GM21423 (cell line): ENCODE measurements around the gene CROCC.

Experiments used
- ATAC-seq: cut with Tn5 transposase; IDR thresholded peaks from one replicate; pipeline ENCODE4 v1.9.1; 2021; ENCODE audit warnings: mild to moderate bottlenecking, moderate library complexity; ENCODE audit not compliant: unreplicated experiment

Gene CROCC

DNA sequence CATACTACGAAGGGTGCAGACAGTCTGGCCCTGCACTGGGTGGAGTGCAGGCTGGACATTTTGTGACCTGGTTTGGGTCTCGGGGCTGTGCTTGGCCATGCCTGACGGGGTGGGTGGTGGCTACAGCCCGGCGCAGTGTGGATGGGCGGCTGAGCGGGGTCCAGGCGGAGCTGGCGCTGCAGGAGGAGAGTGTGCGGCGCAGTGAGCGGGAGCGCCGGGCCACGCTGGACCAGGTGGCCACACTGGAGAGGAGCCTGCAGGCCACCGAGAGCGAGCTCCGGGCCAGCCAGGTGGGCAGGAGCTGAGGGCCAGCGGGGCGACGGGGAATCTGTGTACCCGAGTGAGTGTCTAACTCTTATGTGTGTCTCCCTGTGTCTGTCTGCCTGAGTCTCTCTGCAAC is 44.6 kb downstream of the CROCC start:
- ATAC-seq: no peak

DNA sequence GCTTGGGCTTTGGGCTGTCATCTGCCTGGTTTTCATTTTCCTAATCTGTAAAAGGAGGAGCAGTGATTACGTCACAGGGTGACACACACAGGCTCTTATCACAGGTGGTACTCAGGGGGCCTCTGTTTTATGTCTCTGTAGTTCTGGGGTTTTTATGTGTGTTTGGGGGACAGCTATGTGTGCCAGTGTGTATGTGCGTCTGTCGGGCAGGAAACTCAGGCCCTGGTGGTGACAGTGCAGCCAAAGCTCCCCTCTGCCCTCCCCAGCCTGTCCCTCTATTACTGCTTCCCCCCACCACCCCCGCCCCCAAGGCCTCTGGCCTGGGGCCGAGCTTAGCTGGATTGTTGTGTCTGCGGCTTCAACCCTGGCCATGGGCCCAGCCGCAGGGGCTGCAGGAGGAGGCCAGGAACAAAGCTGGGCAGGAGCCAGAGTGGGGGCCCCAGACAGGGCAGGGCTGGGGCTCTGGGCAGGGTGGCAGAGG is 45.4 kb downstream of the CROCC start:
- no peak for ATAC-seq

DNA sequence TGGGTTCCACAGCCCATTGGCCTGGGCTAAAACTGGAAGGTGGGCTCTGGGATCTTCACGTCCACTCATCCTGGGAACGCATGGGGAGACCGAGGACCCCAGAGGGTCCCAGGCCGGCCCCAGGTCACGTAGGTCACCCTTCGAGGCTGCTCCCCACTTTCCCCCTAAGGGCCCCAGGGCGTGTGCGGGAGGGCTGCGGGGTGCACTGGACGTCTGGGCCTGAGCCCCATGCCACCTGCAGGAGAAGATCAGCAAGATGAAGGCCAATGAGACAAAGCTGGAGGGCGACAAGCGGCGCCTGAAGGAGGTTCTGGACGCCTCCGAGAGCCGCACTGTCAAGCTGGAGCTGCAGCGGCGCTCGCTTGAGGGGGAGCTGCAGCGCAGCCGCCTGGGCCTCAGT is 46.2 kb downstream of the CROCC start:
- ATAC-seq: no peak

DNA sequence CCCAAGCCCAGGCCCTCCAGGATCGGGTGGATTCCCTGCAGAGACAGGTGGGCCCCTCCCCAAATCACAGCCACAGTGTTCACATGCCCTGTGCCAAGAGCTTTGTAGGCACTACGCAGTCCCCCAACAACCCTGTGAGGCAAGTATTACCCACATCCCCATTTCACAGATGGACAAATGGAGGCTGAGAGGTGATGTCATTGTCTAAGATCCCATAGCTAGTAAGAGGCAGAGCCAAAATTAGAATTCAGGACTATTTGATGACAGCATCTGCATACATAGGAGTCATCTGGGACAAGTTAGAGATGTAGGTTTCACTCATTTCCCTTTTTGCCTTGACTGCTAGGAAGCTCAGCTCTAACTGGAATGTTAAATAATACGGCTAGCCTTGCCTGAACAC is 46.6 kb downstream of the CROCC start:
- no peak for ATAC-seq

DNA sequence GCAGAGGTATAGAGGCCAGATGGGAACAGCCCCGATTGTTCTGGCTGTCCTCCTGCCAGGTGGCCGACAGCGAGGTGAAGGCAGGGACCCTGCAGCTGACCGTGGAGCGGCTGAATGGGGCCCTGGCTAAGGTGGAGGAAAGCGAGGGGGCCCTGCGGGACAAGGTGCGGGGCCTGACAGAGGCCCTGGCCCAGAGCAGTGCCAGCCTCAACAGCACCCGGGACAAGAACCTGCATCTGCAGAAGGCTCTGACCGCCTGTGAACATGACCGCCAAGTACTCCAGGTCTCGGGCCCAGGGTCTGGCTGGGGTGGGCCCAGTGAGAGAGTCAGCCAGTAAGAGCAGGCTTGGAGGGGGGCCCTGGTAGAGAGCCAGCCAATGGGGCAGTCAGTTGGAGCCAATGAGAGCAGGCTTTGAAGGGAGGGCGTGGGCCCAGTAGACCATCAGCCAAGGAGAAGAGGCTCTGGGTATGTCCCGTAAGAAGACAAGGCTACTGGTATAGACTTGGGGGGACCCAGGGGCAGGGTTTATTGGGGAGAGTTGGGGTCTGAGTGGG is 47.4 kb downstream of the CROCC start:
- ATAC-seq: no peak

DNA sequence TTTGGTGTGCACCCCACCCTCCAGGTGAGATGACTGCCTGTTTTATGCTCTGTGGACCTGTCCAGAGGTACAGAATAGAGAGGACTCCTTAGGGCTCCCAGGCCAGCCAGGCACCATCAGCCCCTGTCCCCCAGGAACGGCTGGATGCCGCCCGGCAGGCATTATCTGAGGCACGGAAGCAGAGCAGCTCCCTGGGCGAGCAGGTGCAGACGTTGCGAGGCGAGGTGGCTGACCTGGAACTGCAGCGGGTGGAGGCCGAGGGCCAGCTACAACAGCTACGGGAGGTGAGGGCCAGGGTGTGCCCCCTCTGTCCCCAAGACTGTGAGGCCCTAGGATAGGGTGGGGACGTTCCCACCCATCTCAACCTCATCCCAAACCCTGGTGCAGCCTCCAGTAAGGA is 47.9 kb downstream of the CROCC start:
- ATAC-seq: no peak

DNA sequence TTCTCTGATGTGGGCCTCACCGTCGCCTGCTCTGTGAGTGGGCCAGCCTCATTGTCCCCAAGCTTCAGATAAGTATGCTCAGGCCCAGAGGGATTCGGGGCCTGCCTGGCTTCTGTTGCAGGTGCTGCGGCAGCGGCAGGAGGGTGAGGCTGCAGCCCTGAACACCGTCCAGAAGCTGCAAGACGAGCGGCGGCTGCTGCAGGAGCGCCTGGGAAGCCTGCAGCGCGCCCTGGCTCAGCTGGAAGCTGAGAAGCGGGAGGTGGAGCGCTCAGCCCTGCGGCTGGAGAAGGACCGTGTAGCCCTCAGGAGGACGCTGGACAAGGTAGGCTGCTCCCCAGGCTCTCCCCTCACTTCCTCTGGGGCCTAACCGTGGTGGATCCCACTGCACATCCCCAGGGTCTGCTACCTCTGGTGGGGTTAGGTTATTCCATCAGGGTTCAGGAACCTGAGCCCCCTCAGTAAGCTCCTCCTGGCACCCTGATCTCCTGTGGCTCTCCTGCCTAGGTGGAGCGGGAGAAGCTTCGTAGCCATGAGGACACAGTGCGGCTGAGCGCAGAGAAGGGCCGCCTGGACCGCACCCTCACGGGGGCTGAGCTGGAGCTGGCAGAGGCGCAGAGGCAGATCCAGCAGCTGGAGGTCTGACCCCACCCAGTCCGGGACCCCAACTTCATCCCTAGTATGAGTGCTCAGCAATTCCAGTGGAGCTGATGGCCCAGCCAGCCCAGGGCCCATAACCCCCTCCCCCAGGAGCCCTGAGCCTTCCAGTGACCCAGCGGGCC is 48.6 kb downstream of the CROCC start:
- no peak for ATAC-seq

DNA sequence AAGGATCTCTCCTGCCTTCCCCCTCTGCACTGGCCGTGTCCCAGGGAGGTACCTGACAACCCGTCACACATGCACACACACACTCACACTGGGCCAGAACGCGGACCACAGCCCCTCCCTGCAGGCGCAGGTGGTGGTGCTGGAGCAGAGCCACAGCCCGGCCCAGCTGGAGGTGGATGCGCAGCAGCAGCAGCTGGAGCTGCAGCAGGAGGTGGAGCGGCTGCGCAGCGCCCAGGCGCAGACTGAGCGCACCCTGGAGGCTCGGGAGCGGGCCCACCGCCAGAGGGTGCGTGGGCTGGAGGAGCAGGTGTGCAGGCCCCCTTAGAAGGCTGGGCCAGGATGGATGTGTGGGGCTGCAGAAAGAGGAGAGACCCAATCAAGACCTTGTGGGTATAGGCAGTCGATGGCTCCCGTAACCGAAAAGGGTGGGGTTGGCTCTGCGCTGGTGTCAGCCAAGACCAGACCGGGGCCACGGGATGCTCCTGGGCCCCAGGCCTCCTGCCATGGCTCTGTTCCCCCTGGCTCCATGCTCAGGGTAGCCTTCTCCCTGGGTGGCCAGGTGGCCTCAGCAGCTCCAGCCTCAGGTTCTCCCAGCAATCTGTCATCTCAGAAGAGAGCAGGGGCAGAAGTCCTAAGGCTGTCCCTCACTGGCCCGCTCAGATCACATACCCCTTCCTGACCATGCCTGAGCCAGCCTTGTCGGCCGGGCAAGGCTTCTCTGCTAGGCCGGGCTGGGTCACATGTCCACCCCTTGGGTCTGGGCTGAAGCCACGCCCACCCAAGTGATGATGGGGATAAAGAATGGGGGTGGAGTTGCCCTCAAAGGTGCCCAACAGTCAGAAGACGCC is 49.8 kb downstream of the CROCC start:
- no peak for ATAC-seq

DNA sequence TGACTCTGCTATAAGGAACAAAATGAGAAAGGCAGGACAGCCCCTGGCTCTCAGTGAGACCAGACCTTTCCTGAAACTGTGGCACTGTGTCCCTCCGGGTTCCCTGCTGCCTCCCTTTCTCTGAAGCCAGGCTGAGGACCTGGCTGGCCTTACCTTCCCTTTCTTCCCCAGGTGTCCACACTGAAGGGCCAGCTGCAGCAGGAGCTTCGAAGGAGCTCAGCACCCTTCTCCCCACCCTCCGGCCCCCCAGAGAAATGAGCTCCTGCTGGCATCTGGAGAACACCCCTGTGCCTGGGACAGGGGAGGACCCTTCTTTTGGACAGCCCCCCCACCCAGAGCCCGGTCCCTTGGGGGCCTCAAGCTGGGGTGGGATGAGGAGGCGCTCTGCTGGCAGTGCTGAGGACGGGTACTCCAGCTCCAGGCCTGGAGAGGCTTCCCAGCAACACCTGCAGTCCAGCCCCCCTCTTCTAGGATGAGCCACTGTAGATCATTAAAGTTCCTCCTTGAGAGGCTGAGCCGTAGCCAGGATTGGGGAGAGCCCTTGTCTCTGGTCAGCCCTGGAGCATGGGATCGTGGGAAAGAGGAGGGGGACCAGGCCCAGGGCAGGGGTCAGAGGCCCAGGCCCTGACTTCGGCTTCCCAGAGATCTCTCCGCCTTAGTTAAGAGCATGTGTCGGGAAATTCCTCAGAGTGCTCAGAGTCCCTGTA is 50.6 kb downstream of the CROCC start:
- no peak for ATAC-seq

DNA sequence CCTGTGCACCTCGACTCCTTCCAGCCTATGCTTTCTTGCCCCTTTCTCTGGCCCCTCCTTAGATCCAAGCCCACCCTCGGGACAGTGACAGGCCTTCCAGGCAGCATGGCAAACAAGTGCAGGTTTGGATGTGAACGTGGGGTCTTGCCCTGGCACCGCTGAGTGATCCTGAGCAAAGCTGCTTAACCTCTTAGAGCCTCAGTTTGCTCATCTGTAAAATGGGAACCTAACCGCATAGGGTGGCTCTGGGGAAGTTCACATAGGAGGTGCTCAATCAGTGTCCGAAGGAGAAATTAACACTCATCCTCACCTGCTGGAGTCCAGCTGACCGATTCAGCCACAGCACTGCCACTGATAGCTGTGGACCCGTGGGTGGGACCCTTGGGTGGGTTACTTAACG is 51.5 kb downstream of the CROCC start:
- ATAC-seq: no peak

DNA sequence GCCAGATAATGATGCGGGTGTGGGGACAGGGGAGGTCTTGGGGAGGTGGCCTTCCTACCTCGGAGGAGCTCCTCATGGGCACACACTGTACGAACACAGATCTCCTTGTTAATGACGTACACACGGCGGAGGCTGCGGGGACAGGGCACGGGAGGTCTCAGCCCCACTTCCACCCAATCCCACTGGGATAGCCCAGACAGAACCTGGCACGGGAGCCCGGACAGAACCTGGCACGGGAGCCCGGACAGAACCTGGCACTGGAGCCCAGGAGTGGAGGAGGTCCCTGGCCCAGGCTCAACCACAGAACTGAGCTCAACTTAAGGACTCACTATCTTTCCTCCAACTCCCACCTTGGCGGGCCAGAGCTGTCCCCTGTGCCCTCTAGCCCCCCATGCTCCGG is 53.5 kb downstream of the CROCC start:
- ATAC-seq: no peak

DNA sequence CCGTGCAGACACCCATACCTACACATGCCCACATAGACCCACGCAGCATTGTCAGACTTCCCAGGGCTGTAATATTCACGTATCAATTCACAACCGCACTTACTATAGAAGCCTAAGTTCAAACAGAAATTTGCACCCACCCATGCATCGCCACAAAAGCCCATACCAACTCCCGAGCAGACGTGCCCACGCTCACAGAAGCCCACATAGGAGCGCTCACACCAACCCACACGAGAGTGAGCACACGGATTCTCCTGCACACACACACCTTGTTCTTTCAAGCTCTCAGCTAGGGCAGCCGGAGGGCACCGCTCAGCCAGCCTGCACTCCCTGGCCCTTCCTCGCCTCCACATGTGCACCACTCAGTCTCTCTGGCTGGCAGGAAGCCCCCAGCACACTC is 54.1 kb downstream of the CROCC start:
- no peak for ATAC-seq

DNA sequence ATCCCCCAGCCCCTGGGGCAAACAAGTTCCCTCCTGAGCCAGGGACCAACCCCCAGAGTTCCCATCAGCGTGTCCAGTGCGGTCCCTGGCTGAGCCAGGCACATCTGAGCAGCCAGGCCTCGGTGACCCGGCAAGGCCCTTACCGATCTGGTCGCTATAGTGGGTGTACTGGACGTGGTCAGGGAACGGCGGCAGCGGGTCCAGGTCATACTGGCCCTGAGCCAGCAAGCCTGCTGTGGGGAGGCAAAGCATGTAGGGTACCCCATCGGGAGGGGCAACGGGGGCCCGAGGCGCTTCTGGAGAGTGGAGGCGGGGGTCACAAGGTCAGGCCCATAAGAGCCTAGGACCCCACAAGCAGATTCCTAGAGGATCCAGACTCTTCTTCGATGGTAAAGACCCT is 55.2 kb downstream of the CROCC start:
- no peak for ATAC-seq

DNA sequence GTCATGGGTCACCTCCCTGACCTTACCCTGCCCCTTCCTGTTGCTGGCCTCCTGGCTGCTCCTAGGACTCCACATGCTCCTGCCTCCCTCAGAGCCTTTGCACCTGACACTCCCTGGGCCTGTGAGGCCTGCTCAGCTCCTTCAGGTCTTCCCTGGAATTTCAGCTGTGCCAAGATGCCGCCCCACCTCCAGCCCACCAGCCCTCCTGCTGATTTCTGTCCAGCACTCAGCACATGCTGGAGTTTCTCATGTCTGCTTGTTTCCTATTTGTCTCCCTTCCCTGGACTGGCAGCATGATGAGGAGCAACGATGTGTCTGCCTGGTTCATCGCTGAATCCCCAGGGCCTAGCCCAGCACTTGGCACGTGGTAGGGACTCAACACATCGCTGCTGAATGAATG is 55.6 kb downstream of the CROCC start:
- ATAC-seq: no peak

DNA sequence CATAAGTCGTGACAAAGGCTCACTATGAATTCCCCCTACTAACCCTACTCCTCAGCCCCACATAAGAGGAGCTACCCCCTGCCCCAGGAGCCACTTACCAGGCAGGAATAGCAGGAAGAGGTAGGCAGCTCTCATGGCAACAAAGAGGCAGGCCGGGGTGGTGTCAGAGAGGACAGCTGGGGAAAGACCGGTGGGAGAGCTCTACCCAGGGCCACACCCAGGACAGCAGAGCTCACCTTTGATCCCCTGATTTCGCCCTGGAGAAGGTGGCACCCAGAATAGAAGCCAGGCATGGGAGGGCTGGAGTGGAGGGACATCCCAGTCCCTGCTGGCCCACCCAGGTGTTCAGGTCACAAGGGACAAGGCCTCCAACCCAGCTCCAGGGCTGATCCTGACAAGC is 56.4 kb downstream of the CROCC start:
- no peak for ATAC-seq

DNA sequence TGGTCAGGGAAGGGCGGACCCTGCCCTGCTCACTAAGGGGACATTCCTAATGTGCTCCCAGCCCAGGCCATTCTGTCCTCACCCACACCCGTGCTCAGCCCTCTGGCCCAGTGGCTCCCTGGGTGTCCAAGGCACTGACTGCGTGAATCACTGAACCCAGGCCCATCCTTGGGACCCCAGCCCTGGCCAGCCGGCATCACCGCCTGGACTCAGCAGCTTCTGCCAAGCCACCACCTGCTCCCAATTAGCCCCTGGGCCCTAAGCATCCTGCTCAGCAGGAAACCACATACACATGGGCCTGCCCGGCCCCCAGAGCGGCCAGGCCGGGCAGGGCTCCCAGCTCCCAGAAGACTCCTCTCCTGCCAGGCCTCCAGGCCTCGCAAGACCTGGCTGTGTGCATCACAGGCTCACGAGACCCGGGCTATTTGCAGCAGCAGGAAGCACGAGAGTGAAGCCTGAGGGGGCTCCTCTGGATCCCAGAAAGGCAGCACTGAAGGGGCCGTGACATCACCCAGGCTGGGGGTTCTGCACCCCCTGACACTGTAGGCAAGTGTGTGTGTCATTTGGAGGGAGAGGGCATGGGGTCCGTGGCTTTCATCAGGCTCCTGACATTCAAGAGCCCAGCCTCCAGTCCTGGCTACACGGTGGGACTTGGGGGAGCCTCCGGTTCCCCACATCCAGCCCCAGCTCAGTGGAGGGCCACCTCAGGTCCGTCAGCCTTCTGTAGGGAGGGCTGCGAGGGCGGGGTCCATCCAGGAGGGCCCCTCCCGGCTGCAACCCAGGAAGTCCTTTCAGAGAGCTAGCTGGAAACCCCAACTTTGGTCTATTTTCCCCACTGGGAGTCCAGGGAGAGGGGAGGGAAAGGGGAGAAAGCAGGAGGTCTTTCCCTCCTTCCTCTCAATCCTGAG is 57.1 kb downstream of the CROCC start:
- ATAC-seq: no peak

DNA sequence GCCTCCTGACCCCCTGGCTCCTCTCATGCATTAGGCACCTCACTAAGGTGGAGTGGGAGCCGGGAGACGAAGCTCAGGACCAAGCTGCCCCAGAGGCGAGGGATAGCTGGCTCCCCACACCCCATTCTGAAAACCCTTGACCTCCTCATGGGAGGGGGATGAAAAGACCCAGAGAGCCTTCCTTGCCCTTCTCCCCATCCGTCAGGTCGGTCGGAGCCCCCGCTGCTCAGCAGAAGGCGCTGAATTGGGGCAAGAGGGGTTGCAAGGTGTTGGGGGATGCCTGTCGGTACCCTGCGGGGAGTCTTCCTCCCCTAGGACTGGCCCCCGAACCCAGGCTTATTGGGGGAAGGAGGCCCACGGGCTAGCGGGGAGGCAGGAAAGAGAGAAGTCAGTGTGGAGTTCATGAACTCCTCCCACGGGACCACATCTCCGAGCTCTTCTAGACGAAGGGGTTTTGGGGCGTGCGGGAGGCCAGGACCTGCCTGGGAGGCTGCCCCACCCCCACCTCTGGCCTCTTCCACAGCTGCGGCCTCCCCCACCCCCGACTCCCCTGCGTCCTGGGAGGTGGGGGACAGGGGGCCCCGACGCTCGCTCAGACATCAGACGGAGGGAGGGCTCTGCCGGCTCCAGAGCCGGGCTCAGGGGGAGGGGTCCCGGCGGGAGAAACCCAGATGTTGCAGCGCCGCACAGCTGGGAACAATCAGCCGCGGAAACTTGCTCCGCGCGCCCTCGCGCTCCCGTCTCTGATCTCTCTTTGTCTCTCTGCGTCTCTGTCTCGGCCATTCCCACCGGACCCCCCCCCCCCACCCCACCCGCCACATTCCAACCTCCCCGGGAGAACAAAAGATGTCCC is 58.0 kb downstream of the CROCC start:
- ATAC-seq: no peak

DNA sequence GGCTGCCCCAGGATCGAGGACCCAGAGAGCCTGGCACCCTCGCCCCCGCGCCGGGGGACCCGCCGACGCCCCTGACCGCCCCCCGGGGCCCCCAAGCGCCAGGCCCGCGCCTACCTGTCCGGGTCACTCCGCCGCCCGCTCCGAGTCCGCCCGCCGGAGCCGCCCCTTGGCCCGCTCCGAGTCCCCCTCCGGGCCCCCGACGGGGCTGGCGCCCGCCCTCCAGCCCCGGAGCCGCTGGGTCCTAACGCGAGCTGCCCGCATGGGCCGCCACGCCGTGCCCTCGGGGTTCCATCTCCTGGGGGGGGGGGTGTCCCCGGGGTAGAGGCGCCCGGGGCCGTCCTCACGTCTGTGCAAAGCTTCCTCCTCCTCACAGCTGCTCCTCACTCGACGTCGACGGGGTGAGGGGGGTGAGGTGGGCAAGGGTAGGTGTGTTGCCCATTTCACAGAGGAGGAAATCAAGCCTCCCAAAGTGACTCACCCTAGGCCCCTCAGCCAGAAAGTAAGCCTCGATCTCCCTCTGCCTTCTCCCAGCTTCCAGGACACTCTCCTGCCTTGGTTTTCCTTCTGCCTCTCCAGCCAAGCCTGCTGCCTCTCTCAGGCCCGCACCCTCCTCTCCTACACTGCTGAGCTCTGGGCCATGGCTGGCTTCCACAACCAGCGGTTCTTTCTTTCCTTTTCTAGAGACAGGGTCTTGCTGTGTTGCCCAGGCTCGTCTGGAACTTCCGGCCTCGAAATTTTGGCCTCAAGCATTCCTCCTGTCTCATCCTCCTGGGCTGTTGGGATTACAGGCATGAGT is 58.9 kb downstream of the CROCC start, which contains the start of gene MFAP2:
Gene MFAP2, minus strand, starts transcription at position 148 of the 796 bp plus-strand sequence. CDS start 2,347 bp downstream, outside the sequence.
- no peak for ATAC-seq
